IPS-18c (cell line): ENCODE measurements around the gene AKNAD1.
A peak's percentile ranks its signal among the peaks of the same experiment; 100 is the strongest.
"Not testable (repeated sequence)": the region's sequence is repeated elsewhere in the genome, so short reads cannot be mapped to it uniquely, and the experiment has no call there.

Experiments
- H3K4me3 ChIP-seq: 2 replicates; pipeline ENCODE4 v1.7.0; 2013; ENCODE audit warnings: low read depth, mild to moderate bottlenecking, low read length, moderate library complexity; ENCODE audit not compliant: insufficient read depth
- H3K9me3 ChIP-seq: one replicate; pipeline ENCODE4 v1.6.1; 2013; ENCODE audit warnings: mild to moderate bottlenecking, low read length, moderate library complexity; ENCODE audit not compliant: control insufficient read depth, insufficient read depth

Gene AKNAD1

GRCh38 chr1:108856994-108857393, at the start of gene AKNAD1:
AKNAD1 (minus strand) TSS chr1:108857094; CDS start chr1:108852664, 4,430 bp downstream.
- Histone ChIP-seq H3K9me3 (no peaks in the 10 kb centered on the region), H3K4me3 (no peak within 1 kb of the TSS)

- Histone ChIP-seq H3K4me3 (no peak overlapping the region), H3K9me3 (no peaks in the 10 kb centered on the region)
Observed at GRCh38 chr1:108901106-108901505, 44.2 kb upstream of the AKNAD1 start.

GRCh38 chr1:108897865-108898720, 41.2 kb upstream of the AKNAD1 start:
- H3K4me3 ChIP-seq, result no peak overlapping the region

GRCh38 chr1:108896146-108897145, 39.6 kb upstream of the AKNAD1 start:
- H3K9me3 ChIP-seq, result no peaks in the 10 kb centered on the region
- no peak overlapping the region for H3K4me3 ChIP-seq

More at GRCh38 chr1:108897865-108898720, 41.2 kb upstream of the AKNAD1 start:
- H3K9me3 ChIP-seq, result no peaks in the 10 kb centered on the region

GRCh38 chr1:108893141-108893530, 36.2 kb upstream of the AKNAD1 start:
- no peak overlapping the region for H3K4me3 ChIP-seq

GRCh38 chr1:108892356-108893140, 35.7 kb upstream of the AKNAD1 start:
- H3K4me3 ChIP-seq, result no peak overlapping the region
- H3K9me3 ChIP-seq, result no peaks in the 10 kb centered on the region

More at GRCh38 chr1:108893141-108893530, 36.2 kb upstream of the AKNAD1 start:
- H3K9me3 ChIP-seq, result no peaks in the 10 kb centered on the region

GRCh38 chr1:108889706-108890384, 33.0 kb upstream of the AKNAD1 start:
- H3K9me3 ChIP-seq, result no peaks in the 10 kb centered on the region
- H3K4me3 ChIP-seq, result no peak overlapping the region

GRCh38 chr1:108889006-108889645, 32.2 kb upstream of the AKNAD1 start:
- not testable (repeated sequence) for H3K9me3 ChIP-seq, H3K4me3 ChIP-seq

- H3K4me3 ChIP-seq, result no peak overlapping the region
- no peaks in the 10 kb centered on the region for H3K9me3 ChIP-seq
Observed at GRCh38 chr1:108886292-108886691, 29.4 kb upstream of the AKNAD1 start.

- Histone ChIP-seq H3K4me3 (no peak overlapping the region), H3K9me3 (no peaks in the 10 kb centered on the region)
Observed at GRCh38 chr1:108884968-108885367, 28.1 kb upstream of the AKNAD1 start.

- H3K9me3 ChIP-seq, result no peaks in the 10 kb centered on the region
- no peak overlapping the region for H3K4me3 ChIP-seq
Observed at GRCh38 chr1:108882837-108883236, 25.9 kb upstream of the AKNAD1 start.

- H3K9me3 ChIP-seq, result peaks cover 4% of the 10 kb centered on the region
- no peak overlapping the region for H3K4me3 ChIP-seq
Observed at GRCh38 chr1:108881369-108881768, 24.5 kb upstream of the AKNAD1 start.

GRCh38 chr1:108880850-108881249, 24.0 kb upstream of the AKNAD1 start:
- Histone ChIP-seq H3K9me3 (peaks cover 4% of the 10 kb centered on the region), H3K4me3 (no peak overlapping the region)

- peaks cover 4% of the 10 kb centered on the region for H3K9me3 ChIP-seq
- no peak overlapping the region for H3K4me3 ChIP-seq
Observed at GRCh38 chr1:108878678-108879077, 21.8 kb upstream of the AKNAD1 start.

GRCh38 chr1:108878160-108878469, 21.2 kb upstream of the AKNAD1 start:
- Histone ChIP-seq H3K9me3 (peaks cover 4% of the 10 kb centered on the region), H3K4me3 (peak overlapping the region; percentile 92; the same call in 1 of the 2 replicates)
